Measurements from ENCODE around the gene SERTAD1.
A peak's percentile ranks its signal among the peaks of the same experiment; 100 is the strongest.
"Not testable (repeated sequence)": the region's sequence is repeated elsewhere in the genome, so short reads cannot be mapped to it uniquely, and the experiment has no call there.

Gene SERTAD1, protein sequence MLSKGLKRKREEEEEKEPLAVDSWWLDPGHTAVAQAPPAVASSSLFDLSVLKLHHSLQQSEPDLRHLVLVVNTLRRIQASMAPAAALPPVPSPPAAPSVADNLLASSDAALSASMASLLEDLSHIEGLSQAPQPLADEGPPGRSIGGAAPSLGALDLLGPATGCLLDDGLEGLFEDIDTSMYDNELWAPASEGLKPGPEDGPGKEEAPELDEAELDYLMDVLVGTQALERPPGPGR

DNA sequence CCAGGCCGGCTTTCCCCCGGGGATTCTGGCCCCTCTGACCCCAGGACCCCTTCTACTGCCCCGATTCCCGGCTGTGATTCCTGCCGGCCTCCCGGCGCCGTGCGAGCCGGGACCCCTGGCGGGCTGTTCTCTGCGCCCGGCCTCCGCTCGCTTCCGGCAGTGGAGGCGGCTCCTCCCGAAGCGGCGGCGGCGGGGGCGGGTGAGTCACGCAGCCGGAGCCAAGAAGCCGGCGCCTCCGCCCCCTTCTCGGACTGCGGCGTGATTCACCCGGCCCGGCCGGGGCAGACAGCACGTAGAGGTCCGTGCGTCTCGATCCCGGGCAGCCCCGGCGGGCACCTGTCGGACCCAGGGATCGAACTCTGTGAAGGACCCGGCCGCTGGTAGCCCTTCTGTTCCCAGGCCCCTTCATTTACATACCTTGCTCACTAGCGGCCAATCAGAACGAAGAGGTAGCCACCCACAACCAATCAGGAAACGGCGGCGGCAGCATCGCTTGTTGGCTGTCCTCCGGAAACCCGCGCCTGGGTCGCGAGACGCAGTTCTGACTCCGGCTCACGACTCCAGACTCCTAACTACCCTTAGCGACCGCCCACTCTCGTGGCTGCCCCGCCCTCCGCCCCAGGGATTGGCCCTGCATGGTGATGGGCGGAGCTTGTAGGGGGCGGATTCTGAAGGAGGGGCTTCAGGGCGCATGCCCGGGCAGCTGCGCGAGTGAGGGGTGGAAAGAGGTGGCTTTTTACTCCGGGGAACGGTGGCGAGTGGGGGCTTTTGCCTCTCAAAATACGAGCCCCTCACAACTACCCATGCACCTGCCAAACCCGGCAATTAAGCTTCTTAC lies at the start of gene SERTAD1:
TSS of gene SERTAD1 (minus strand) at position 543 of the 838 bp plus-strand sequence. CDS start 2,446 bp downstream, outside the sequence.
- peak; percentile 99 for DNase-seq

DNA sequence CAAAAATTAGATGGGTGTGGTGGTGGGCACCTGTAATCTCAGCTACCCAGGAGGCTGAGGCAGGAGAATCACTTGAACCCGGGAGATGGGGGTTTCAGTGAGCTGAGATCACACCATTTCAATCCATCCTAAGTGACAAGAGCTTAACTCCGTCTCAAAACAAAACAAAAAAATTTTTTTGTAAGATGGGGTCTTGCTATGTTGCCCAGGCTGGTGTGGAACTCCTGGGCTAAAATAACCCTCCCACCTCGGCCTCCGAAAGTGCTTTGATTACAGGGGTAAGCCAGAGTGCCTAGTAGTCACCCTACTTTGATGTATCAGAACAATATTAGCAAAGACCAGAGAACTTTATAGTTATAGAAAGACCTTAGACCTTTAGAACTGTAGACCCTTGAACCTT lies 48.9 kb upstream of the SERTAD1 start:
- DNase-seq, result no peak

DNA sequence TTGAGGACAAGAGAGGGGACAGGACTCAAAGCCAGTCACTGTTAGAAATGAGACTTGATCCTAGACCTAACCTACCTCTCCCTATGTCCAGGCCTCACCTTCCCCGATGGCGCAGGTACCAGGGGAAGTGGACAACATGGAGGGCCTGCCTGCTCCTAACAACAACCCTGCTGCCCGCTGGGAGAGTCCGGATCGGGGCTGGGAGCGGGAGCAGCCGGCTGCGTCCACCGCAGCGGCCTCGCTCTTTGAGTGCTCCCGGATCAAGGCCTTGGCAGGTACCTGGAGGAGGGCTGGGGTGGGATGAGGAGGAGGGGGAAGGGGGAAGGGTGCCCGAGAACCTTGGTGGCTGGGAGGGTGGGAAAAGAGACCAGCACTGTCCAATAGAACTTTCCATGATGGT lies 46.7 kb upstream of the SERTAD1 start:
- no peak for DNase-seq

DNA sequence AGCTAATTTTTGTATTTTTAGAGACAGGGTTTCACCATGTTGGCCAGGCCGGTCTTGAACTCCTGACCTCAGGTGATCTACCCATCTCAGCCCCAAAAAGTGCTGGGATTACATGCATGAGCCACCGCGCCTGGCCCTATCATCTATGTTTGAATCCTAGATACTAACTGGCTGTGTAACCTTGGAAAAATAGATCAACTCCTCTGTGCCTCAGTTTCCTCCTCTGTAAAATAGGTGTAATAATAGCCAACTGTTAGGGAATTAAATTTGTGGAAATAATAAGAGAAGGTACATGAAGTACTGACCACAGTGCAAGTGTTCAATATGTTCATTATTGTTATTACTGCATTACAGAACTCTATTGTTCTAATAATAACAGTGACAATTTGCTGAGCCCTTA lies 45.3 kb upstream of the SERTAD1 start:
- no peak for DNase-seq

DNA sequence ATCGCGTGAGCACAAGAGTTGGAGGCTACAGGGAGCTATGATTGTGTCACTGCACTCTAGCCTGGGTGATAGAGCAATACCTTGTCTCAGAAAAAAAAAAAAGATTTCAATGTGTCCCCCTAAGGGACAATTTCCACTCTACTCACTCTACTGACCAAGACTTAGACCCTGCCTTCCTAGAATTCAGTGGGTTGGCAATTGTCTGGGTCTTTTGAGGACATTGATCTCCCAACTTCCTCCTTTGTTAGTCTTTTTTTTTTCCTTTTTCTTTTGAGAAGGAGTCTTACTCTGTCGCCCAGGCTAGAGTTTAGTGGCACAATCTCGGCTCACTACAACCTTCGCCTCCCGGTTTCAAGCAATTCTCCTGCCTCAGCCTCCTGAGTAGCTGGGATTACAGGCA lies 43.2 kb upstream of the SERTAD1 start:
- DNase-seq, result no peak

DNA sequence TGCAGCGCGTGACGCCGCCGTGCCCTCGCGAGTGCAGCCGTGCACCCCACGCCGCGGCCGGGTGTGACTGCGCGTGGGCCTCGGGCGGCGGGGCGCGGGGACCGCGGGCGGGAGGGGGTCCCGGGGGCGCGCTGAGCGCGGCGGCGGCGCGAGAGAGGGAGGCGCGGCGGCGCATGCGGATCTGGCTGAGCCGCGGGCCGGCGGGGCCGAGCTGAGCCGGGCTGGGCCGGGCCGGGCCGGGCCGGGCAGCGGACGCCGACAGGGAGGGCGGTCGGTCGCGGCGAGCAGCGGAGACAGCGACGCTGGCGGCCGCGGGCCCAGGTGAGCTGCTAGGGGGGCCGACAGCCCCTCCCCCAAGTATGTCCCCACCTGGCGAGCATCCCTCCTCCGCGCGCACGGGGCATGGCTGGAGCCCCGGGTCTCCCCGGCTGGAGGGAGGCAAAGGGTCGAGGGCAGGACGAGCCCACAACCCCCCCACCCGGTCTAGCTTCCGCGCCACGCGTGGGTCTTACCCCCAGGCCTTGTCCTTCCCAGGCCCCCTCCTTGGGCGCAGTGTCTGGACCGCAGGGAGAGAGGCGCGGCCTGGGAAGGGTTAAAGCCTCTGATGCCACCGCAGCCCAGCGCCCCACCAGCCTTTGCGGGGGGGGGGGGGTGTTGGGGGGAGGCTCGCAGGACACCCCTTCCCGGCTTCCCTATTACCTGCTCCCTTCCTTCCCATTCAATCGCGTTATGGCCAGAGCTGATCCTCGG lies 41.4 kb upstream of the SERTAD1 start, which contains the start of gene SPTBN4:
TSS of gene SPTBN4 (plus strand) at position 17 of the 750 bp plus-strand sequence. CDS start 5,621 bp downstream, outside the sequence.
- DNase-seq, result no peak

DNA sequence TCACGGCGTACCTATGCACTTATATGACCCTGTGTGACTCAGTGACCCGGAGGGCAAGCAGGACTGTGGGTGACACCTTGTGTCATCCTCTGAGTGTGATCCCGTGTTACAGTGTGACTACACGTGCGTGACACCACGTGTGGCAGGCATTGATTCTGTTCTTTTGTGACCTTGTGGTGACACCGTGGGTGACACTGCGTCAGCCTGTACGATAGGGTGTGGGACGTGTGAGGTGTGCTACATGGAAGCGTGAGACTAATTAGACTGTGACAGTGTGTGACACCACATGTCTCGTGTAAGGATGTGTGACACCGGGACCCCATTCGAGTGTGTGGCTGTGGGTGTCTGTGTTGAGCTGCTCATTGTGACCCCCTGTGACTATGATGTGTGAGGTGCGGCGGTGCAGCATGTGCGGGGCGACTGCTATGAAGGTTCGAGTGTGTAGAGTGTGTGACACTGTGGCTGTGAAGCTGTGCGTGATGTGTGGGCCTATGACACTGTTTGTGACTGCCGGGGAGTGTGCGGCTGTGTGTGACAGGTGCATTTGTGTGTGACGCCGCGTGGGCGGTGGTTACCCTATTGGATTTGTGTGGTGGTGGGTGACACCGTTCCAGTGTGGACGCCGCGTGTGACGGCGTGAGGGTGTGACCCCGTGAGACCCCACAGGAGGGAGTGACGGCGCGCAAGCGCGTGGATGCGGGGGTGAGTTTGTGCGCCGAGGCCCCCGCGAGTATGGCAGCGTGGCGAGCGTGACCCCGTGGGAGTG lies 40.6 kb upstream of the SERTAD1 start:
- no peak for DNase-seq

DNA sequence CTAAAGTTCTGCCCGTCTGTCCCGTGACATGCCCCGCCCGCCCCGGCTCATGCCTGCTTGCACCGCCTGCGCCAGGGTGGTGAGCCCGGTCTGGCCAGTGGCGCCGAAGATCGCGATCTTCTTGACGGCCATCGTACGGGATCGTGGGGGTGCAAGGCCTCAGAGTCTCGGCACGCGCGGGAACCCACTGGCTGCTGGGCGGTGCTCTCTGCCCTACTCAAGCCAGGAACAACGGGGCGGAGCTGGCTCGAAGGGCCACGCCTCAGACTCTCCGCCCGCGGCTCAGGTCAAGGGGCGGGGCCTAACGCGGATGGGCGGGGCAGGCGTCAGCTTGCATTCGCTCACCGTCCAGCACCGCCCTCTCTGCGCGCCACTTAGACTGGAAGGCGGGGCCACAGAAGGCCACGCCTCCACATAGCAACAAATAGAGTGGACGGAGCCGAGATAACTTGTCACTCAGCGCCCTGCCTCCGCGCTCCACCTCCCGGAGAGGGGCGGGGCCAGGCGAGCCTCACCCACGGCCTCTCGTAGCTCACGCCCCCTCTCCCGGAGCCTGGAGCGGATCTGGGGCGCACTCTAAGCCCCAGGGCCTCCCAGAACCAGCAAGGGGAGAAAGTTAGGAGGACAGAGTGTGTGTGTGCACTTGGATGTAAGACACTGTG lies 39.9 kb upstream of the SERTAD1 start, which contains the start of gene BLVRB:
TSS of gene BLVRB (minus strand) at position 189 of the 662 bp plus-strand sequence. CDS start at position 132, 57 bp downstream.
- DNase-seq, result peak; percentile 95

DNA sequence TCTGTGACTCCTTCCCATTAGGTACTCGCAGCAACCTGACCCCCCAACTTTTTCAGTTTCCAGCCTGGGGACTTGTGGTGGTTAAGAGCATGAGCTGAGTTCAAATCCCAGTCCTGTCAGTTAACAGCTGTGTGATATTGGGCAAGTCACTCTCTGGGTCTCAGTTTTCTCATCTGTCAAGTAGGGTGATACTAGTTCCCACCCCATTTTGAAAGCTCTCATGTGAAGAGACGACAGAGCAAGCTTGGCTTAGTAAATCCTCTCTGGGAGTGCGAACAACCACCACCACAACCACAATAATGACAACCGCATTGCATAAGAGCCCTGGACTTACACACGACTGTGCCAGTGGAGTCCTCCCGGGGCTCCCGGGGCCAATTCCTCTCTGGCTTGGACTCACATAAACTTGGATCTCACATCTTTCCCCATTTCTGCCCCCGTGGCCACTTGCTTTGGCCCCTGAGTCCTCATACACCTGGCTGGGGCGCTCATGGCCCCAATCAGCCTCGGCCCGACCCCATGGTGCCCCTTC lies 39.3 kb upstream of the SERTAD1 start:
- no peak for DNase-seq

DNA sequence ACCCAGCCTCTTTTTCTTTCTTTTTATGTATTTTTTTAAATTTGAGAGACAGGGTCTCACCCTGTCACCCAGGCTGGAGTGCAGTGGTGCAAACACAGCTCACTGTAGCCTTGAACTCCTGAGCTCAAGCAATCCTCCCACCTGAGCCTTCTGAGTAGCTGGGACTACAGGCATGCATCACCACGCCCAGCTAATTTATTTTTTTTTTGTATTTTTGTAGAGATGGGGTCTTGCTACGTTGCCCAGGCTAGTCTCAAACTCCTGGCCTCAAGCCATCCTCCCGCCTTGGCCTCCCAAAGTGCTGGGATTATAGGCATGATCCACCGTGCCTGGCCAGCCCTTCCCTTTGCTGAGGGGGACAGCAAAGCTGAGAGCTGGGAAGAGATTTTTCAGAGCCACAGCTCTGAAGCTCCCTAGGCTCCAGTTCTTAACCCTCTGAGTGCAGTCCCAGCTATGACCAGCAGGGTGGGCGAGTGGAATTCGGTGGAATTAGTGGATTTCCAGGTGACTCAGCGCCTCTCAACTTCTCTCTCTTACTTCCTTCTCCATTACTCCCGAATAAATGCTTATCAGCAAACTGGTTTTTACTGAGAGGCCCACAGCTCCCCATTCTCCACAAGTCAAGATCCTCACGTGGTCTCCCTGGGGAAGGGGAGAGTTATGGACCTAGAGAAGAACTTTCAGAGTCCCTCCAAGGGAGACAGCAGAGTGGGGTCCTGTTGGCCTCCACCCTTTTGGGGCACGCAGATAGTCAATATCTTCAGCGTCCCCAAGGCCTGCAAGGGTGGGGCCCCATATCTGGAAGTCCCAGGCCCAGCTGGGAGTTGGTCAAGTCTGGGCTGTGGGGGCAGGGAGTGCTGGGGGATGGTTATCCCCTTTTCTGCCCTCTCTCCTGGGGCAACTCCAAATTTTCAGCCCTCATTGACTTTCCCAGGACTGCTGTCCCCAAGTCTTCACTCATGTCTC lies 38.5 kb upstream of the SERTAD1 start:
- DNase-seq, result peak; percentile 67

DNA sequence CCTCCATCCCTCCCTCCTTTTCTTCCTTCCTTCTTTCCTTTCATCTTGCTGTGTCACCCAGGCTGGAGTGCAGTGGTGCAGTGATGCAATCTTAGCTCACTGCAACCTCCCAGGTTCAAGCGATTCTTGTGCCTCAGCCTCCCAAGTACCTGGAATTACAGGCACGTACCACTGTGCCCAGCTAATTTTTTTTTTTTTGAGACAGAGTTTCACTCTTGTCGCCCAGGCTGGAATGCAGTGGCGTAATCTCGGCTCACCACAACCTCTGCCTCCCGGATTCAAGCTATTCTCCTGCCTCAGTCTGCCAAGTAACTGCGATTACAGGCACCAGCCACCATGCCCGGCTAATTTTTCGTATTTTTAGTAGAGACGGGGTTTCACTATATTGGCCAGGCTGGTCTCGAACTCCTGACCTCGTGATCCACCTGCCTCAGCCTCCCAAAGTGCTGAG lies 37.8 kb upstream of the SERTAD1 start:
- not testable (repeated sequence) for DNase-seq

DNA sequence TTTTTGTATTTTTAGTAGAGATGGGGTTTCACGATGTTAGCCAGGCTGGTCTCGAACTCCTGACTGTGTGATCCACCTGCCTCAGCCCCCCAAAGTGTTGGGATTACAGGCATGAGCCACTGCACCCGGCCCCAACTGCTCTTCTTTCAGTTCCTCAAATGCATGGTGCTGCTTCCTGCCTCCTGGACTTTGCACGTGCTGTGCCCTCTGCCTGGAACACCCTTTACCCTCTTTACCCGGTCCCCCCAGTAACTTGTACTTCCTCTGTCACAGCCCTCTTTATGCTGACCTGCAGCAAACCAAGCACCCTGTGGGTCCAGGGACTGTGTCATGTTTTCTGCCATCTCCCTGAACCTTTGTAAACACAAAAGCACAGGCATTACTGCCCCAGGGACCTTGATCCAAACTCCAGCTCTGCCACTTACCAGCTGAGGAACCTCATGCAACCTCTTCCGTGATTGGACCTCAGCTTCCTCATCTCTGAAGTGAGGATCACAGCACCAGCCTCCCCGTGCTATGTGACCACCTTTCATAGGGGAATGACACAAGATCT lies 36.0 kb upstream of the SERTAD1 start:
- no peak for DNase-seq

DNA sequence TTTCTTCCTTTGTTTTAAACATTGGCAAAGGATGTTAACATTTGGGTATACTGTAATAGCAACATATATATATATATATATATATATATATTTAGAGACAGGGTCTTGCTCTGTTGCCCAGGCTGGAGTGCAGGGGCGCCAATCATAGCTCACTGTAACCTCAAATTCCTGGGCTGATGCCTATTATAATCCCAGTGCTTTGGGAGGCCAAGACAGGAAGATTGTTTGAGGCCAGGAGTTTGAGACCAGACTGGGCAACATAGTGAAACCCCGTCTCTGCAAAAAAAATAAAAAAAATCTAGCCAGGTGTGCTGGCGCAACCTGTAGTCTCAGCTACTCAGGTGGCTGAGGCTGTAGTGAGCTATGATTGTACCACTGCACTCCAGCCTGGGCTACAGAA lies 34.4 kb upstream of the SERTAD1 start:
- DNase-seq, result no peak

DNA sequence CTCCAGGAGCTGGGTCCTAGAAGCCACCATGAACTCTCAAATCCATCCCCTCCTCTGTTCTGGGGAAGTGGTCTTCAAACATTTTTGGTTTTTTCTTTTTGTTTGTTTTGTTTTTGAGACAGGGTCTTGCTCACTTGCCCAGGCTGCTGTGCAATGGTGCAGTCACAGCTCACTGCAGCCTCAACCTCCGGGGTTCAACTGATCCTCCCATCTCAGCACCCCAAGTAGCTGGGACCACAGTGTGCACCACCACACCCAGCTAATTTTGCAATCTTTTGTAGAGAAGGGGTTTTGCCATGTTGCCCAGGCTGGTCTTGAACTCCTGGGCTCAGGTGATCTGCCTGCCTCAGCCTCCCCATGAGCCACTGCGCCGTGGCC lies 32.8 kb upstream of the SERTAD1 start:
- DNase-seq, result no peak

DNA sequence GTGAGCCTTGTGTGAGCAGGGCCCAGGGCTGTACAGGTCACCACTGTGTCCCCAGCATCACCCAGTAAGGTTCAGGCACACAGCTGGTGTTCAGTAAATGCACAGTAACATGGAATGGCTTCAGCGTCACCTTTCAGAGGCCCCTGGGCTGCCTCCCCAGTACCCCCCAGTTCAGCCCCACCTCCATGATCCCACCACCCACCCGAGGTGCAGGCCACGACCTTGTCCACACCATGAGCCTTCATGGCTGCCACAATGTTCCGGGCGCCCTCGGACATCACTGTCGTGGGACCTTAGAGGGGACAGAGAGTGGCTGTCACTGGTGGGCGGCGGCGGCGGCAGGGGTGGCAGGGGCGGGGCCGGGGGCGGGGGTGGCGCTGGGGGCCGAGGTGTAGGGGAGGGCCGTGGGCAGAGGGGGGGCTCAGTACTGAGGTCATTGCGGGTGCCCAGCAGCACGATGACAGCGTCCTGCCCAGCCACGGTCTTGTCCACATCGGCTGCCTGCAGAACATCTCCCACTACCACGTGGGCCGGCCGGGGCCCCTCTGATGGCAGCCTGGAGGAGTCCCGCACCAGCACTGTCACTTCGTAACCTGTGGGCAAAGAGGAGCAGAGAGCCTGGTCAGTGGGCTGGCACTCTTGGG lies 32.3 kb upstream of the SERTAD1 start:
- DNase-seq, result no peak

DNA sequence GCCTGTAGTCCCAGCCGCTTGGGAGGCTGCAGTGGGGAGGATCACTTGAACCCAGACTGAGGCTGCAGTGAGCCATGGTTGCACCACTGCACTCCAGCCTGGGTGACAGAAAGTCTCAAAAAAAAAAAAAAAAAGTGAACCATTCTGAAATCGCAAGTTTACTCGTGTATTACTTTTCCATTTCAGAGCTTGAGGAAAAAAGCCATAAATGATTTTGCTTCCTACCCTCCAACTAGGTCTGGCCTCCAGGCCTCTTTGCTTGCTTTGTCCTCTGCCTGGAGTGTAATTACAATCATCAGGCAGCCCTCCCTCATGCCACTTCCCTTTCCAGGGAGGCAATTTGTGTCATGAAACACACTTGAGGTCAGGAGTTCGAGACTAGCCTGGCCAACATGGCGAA lies 31.3 kb upstream of the SERTAD1 start:
- no peak for DNase-seq

DNA sequence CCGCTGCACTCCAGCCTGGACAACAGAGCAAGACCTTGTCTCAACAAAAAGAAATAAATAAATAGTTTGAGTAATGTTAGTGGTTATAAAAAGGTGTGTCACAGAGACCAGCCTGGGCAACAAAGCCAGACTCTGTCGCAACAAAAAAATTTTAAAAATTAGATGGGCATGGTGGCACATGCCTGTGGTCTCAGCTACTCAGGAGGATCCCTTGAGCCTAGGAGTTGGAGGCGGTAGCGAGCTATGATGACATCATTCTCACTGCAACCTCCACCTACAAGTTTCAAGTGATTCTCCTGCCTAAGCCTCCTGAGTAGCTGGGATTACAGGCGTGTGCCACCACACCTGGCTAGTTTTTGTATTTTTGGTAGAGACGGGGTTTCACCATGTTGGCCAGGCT lies 28.2 kb upstream of the SERTAD1 start:
- not testable (repeated sequence) for DNase-seq

DNA sequence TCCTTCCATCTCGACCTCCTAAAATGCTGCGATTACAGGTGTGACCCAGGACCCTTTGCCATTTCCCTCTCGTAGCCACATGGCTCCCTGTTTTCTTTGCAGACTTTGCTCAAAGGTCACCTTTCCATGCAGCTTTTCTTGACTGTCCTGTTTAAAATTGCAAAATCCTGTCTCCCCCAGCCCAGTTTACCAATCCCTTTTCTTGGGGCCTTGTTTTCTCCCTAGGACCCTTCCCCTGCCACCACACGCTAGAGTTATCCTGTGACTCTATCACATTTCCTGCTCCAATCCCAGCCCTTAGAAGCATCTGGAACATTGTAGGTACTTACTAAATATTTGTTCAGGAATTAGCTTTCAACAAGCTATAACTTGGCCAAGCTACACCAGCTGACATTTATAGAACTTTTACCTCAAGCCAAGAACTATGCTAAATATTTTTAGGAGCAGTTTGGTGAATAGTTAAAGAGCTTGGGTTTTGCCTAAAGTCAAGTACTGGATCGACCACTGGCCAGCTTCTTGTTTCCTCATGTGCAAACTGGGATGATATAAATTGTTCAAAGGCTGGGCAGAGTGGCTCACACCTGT lies 27.5 kb upstream of the SERTAD1 start:
- no peak for DNase-seq

DNA sequence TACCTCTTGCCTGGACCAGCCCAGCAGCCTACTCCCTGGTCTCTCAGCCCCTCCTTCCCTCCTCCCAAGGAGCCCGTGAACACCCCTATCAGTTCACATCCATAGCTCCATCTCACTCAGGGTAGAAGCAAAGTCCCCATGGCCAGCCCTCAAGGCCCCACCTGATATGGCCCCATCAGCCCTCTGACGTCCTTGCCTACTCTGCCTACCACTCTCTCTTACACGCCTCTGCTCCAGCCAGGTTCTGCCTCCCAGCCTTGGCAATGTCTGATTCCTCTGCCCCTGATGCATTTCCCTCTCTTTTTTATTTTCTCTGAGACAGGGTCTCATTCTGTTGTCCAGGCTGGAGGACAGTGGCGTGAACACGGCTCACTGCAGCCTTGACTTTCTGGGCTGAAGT lies 26.2 kb upstream of the SERTAD1 start:
- no peak for DNase-seq
